WTC11 (cell line): Measurements from ENCODE around the gene ZBTB4. TPM values are rescaled to one million over a fixed set of nuclear protein-coding genes. Genes with fewer than 3 reads are reported as not detected.

ENCODE experiments used
- ATAC-seq: fragments of 200-7000 bp; cut with Tn5 transposase; 2 replicates; pipeline ENCODE4 v1.10.0; 2021; ENCODE audit warnings: mild to moderate bottlenecking, moderate library complexity
- CTCF ChIA-PET: fragments of 300-600 bp; sonication (Branson Sonifier 250); formaldehyde crosslinking; loops from one replicate; lab custom pipeline; 2021; ENCODE audit warnings: antibody characterized with exemption; lab: Charles Lee
- POLR2A ChIA-PET: fragments of 350-600 bp; sonication (Branson Sonifier 250); formaldehyde crosslinking; loops from one replicate; lab custom pipeline; 2021; ENCODE audit warnings: antibody characterized with exemption; lab: Charles Lee
- DNase-seq: peaks from one replicate; pipeline ENCODE4 v3.0.0; 2021; ENCODE audit warnings: low spot score
- H3K27ac Mint-ChIP-seq: 2 replicates; pipeline ENCODE4 v1.8.0; 2021; ENCODE audit warnings: mixed read lengths
- H3K27me3 Mint-ChIP-seq: 2 replicates; pipeline ENCODE4 v1.8.0; 2021; ENCODE audit warnings: low read depth, mild to moderate bottlenecking, moderate library complexity, mixed read lengths
- H3K36me3 Mint-ChIP-seq: 2 replicates; pipeline ENCODE4 v1.8.0; 2021; ENCODE audit warnings: mixed read lengths
- H3K4me1 Mint-ChIP-seq: 2 replicates; pipeline ENCODE4 v1.8.0; 2022; ENCODE audit warnings: mixed read lengths
- H3K4me3 Mint-ChIP-seq: 2 replicates; pipeline ENCODE4 v1.8.0; 2021; ENCODE audit warnings: mild to moderate bottlenecking, moderate library complexity, mixed read lengths
- H3K9me3 Mint-ChIP-seq: 2 replicates; pipeline ENCODE4 v1.8.0; 2021; ENCODE audit warnings: mixed read lengths
- E2F1 ChIP-seq: sonication (generic); formaldehyde crosslinking; IDR thresholded peaks from 2 replicates; pipeline ENCODE4 v1.8.0; 2022; ENCODE audit warnings: mild to moderate bottlenecking, missing genetic modification reagents
- ELF4 ChIP-seq: sonication (generic); formaldehyde crosslinking; IDR thresholded peaks from 2 replicates; pipeline ENCODE4 v1.8.1; 2022; ENCODE audit warnings: low read depth, mild to moderate bottlenecking, moderate library complexity, missing genetic modification reagents
- ERG ChIP-seq: fragments of 250-450 bp; sonication (Bioruptor Pico); IDR thresholded peaks from 2 replicates; pipeline ENCODE4 v1.8.0; 2021; ENCODE audit warnings: mild to moderate bottlenecking
- GABPB1 ChIP-seq: sonication (generic); formaldehyde crosslinking; IDR thresholded peaks from 2 replicates; pipeline ENCODE4 v1.8.1; 2023; ENCODE audit warnings: mild to moderate bottlenecking, missing genetic modification reagents
- GRHL2 ChIP-seq: fragments of 250-450 bp; sonication (Bioruptor Pico); IDR thresholded peaks from 2 replicates; pipeline ENCODE4 v1.8.0; 2022; ENCODE audit warnings: mild to moderate bottlenecking, moderate library complexity; ENCODE audit not compliant: insufficient replicate concordance, severe bottlenecking
- KAT7 ChIP-seq: sonication (generic); formaldehyde crosslinking; IDR thresholded peaks from 2 replicates; pipeline ENCODE4 v1.8.1; 2023; ENCODE audit warnings: missing genetic modification reagents, mild to moderate bottlenecking, borderline replicate concordance
- MLX ChIP-seq: sonication (generic); formaldehyde crosslinking; IDR thresholded peaks from 2 replicates; pipeline ENCODE4 v1.8.1; 2023; ENCODE audit warnings: mild to moderate bottlenecking, missing genetic modification reagents, moderate library complexity
- RELA ChIP-seq: sonication (generic); formaldehyde crosslinking; IDR thresholded peaks from 2 replicates; pipeline ENCODE4 v1.8.1; 2022; ENCODE audit warnings: missing genetic modification reagents, mild to moderate bottlenecking, borderline replicate concordance
- RORB ChIP-seq: fragments of 250-450 bp; sonication (Bioruptor Pico); IDR thresholded peaks from 2 replicates; pipeline ENCODE4 v1.9.0; 2021; ENCODE audit warnings: mild to moderate bottlenecking
- SMAD4 ChIP-seq: sonication (generic); formaldehyde crosslinking; IDR thresholded peaks from 2 replicates; pipeline ENCODE4 v1.8.0; 2022; ENCODE audit warnings: mild to moderate bottlenecking, missing genetic modification reagents
- TEAD1 ChIP-seq: sonication (generic); formaldehyde crosslinking; IDR thresholded peaks from 2 replicates; pipeline ENCODE4 v1.8.0; 2022; ENCODE audit warnings: mild to moderate bottlenecking, missing genetic modification reagents
- ZNF121 ChIP-seq: sonication (generic); formaldehyde crosslinking; IDR thresholded peaks from 2 replicates; pipeline ENCODE4 v1.8.0; 2023; ENCODE audit warnings: missing genetic modification reagents
- ZNF138 ChIP-seq: sonication (generic); formaldehyde crosslinking; conservative IDR thresholded peaks from 2 replicates; pipeline ENCODE4 v1.8.1; 2022; ENCODE audit warnings: mild to moderate bottlenecking, moderate library complexity, missing genetic modification reagents
- ZNF219 ChIP-seq: sonication (generic); formaldehyde crosslinking; IDR thresholded peaks from 2 replicates; pipeline ENCODE4 v1.8.0; 2023; ENCODE audit warnings: missing genetic modification reagents, mild to moderate bottlenecking, borderline replicate concordance
- ZNF281 ChIP-seq: sonication (generic); formaldehyde crosslinking; IDR thresholded peaks from 2 replicates; pipeline ENCODE4 v1.8.0; 2023; ENCODE audit warnings: mild to moderate bottlenecking, missing genetic modification reagents
- ZNF416 ChIP-seq: fragments of 250-450 bp; sonication (Bioruptor Pico); IDR thresholded peaks from 2 replicates; pipeline ENCODE4 v1.9.0; 2021; ENCODE audit warnings: mild to moderate bottlenecking, inconsistent platforms
- ZNF425 ChIP-seq: fragments of 250-450 bp; sonication (Bioruptor Pico); conservative IDR thresholded peaks from 2 replicates; pipeline ENCODE4 v1.9.0; 2021; ENCODE audit warnings: mild to moderate bottlenecking
- ZNF532 ChIP-seq: fragments of 250-450 bp; sonication (Bioruptor Pico); IDR thresholded peaks from 2 replicates; pipeline ENCODE4 v1.9.0; 2021; ENCODE audit warnings: mild to moderate bottlenecking, borderline replicate concordance
- ZSCAN18 ChIP-seq: fragments of 250-450 bp; sonication (Bioruptor Pico); IDR thresholded peaks from 2 replicates; pipeline ENCODE4 v2.1.2; 2022; ENCODE audit warnings: mild to moderate bottlenecking, moderate library complexity
- total RNA-seq: library from RNA; stranded (reverse); gene quantifications from 3 replicates; pipeline ENCODE4 v1.2.3, GENCODE V29; 2021

ZBTB4 gene
- total RNA-seq, 1 experiment from 2014 or later: 14.6 TPM

- POLR2A ChIA-PET: interaction anchor here (0.7 kb wide), 1 partner anchor 157 kb away, joined by 4 read pairs; no protein-coding TSS in a partner anchor
Observed at GRCh38 chr17:7428557-7428956, 50.9 kb downstream of the ZBTB4 start, which contains the start of gene SPEM3. SPEM3 (plus strand) TSS chr17:7428857; CDS start chr17:7428903, 46 bp downstream.

More at GRCh38 chr17:7428557-7428956, 50.9 kb downstream of the ZBTB4 start, which contains the start of gene SPEM3:
- TF ChIP-seq GABPB1 (CRISPR knock-in tag): no peak
- TF ChIP-seq RELA (CRISPR knock-in tag): no peak
- no peak for TF ChIP-seq ZNF425 (CRISPR knock-in tag)
- no peak for TF ChIP-seq GRHL2 (CRISPR knock-in tag)
- no peak for TF ChIP-seq SMAD4
- TF ChIP-seq ZNF532: no peak
- no peak for TF ChIP-seq ELF4 (CRISPR knock-in tag)
- no peak for TF ChIP-seq ERG (CRISPR knock-in tag)
- no peak for TF ChIP-seq ZNF416 (CRISPR knock-in tag)
- TF ChIP-seq TEAD1 (CRISPR knock-in tag): no peak
- no peak for TF ChIP-seq RORB
- TF ChIP-seq ZNF281: no peak
- TF ChIP-seq KAT7 (CRISPR knock-in tag): no peak
- TF ChIP-seq ZNF121 (CRISPR knock-in tag): no peak
- TF ChIP-seq E2F1: no peak
- no peak for TF ChIP-seq ZSCAN18
- TF ChIP-seq ZNF138 (CRISPR knock-in tag): no peak
- TF ChIP-seq MLX (CRISPR knock-in tag): no peak
- TF ChIP-seq ZNF219 (CRISPR knock-in tag): no peak
- Mint-ChIP-seq H3K4me1 (no peaks in the 10 kb centered on the region), H3K9me3 (no peaks in the 10 kb centered on the region), H3K36me3 (no peaks in the 10 kb centered on the region), H3K27me3 (no peaks in the 10 kb centered on the region; the same call in 1 of the 2 replicates), H3K27ac (no peak within 1 kb of the TSS), H3K4me3 (no peak within 1 kb of the TSS)
- CTCF ChIA-PET: no interaction called here
- ATAC-seq: no peak
- DNase-seq: no peak
